DND-41 (cell line): ENCODE data around the gene MYD88.

Source experiments
- ATAC-seq: fragments of 200-7000 bp; cut with Tn5 transposase; 3 replicates; pipeline ENCODE4 v1.9.1; 2021; ENCODE audit warnings: low read depth; ENCODE audit not compliant: insufficient read depth
- DNase-seq: peaks from one replicate; pipeline ENCODE4 v3.0.0-alpha.2; 2020
- H2AFZ ChIP-seq: 2 replicates; pipeline ENCODE4 v1.6.0; 2012; ENCODE audit warnings: low read depth, low read length
- H3K27ac ChIP-seq: 2 replicates; pipeline ENCODE4 v1.5.1; 2012; ENCODE audit warnings: low read length, inconsistent platforms
- H3K27me3 ChIP-seq: fragments of 200-600 bp; sonication (generic); 2 replicates; pipeline ENCODE4 v1.6.0; 2012; ENCODE audit warnings: low read length, mild to moderate bottlenecking, inconsistent platforms; ENCODE audit not compliant: insufficient read depth, poor library complexity
- H3K36me3 ChIP-seq: 2 replicates; pipeline ENCODE4 v1.5.1; 2012; ENCODE audit warnings: low read length, inconsistent platforms; ENCODE audit not compliant: insufficient read depth
- H3K4me1 ChIP-seq: 2 replicates; pipeline ENCODE4 v1.5.1; 2012; ENCODE audit warnings: mild to moderate bottlenecking, low read length; ENCODE audit not compliant: insufficient read depth
- H3K4me2 ChIP-seq: 2 replicates; pipeline ENCODE4 v1.6.0; 2012; ENCODE audit warnings: mild to moderate bottlenecking, moderate library complexity, low read length, inconsistent platforms; ENCODE audit not compliant: insufficient read depth
- H3K4me3 ChIP-seq, 2 experiments: fragments of 200-600 bp in 1 of 2; shearing (Covaris generic) in 1 of 2; 2 replicates each; pipeline ENCODE4 v1.5.1; 2012 to 2016; ENCODE audit warnings: inconsistent platforms in 2 of 2, low read length in 2 of 2, mild to moderate bottlenecking in 2 of 2, low read depth in 1 of 2, moderate library complexity in 1 of 2
- H3K79me2 ChIP-seq: 2 replicates; pipeline ENCODE4 v1.6.0; 2012; ENCODE audit warnings: low read length, inconsistent platforms; ENCODE audit not compliant: insufficient read depth
- H3K9ac ChIP-seq: 2 replicates; pipeline ENCODE4 v1.6.0; 2012; ENCODE audit warnings: low read depth, mild to moderate bottlenecking, inconsistent platforms, low read length, moderate library complexity
- H3K9me3 ChIP-seq: 2 replicates; pipeline ENCODE4 v1.5.1; 2012; ENCODE audit warnings: low read length, moderate library complexity, mild to moderate bottlenecking, inconsistent platforms; ENCODE audit not compliant: insufficient read depth, severe bottlenecking
- H4K20me1 ChIP-seq: 2 replicates; pipeline ENCODE4 v1.6.0; 2012; ENCODE audit warnings: low read length; ENCODE audit not compliant: insufficient read depth
- CTCF ChIP-seq: IDR thresholded peaks from 2 replicates; pipeline ENCODE4 v1.5.1; 2012; ENCODE audit warnings: borderline replicate concordance, low read length, moderate library complexity, mild to moderate bottlenecking; ENCODE audit not compliant: poor library complexity, severe bottlenecking; ENCODE audit errors: extremely low read depth
- EZH2 ChIP-seq: IDR thresholded peaks from 3 replicates; pipeline ENCODE4 v1.6.1; 2012; ENCODE audit warnings: borderline replicate concordance, low read depth, mild to moderate bottlenecking, moderate library complexity, low read length, inconsistent platforms; ENCODE audit not compliant: severe bottlenecking

Gene MYD88

GRCh38 chr3:38111201-38111600 is 27.3 kb upstream of the MYD88 start:
- Histone ChIP-seq H3K4me3 (no peak overlapping the region), H3K9me3 (no peaks in the 10 kb centered on the region), H3K9ac (no peak overlapping the region), H2AFZ (no peak overlapping the region), H3K4me1 (no peaks in the 10 kb centered on the region), H3K4me2 (no peak overlapping the region), H3K27ac (no peak overlapping the region), H4K20me1 (peaks cover 2% of the 10 kb centered on the region; the same call in 1 of the 2 replicates), H3K79me2 (no peaks in the 10 kb centered on the region), H3K27me3 (no peaks in the 10 kb centered on the region), H3K36me3 (no peaks in the 10 kb centered on the region)
- no peak for TF ChIP-seq CTCF
- TF ChIP-seq EZH2: no peak
- ATAC-seq: no peak
- no peak for DNase-seq

GRCh38 chr3:38111696-38112377 is 26.6 kb upstream of the MYD88 start:
- no peak overlapping the region for H3K4me2 ChIP-seq
- no peaks in the 10 kb centered on the region for H3K4me1 ChIP-seq
- H3K27ac ChIP-seq: no peak overlapping the region
- no peaks in the 10 kb centered on the region for H3K79me2 ChIP-seq
- H3K27me3 ChIP-seq: no peaks in the 10 kb centered on the region
- no peaks in the 10 kb centered on the region for H3K36me3 ChIP-seq
- H3K9ac ChIP-seq: no peak overlapping the region
- TF ChIP-seq CTCF (no peak), EZH2 (no peak)
- H3K4me3 ChIP-seq: no peak overlapping the region
- ATAC-seq (no peak), DNase-seq (no peak)
- H4K20me1 ChIP-seq: peaks cover 2% of the 10 kb centered on the region; the same call in 1 of the 2 replicates
- no peaks in the 10 kb centered on the region for H3K9me3 ChIP-seq
- no peak overlapping the region for H2AFZ ChIP-seq

GRCh38 chr3:38112378-38112761 is 26.1 kb upstream of the MYD88 start:
- ATAC-seq: no peak

More at GRCh38 chr3:38112378-38112761, 26.1 kb upstream of the MYD88 start:
- H4K20me1 ChIP-seq: peaks cover 2% of the 10 kb centered on the region; the same call in 1 of the 2 replicates
- no peaks in the 10 kb centered on the region for H3K79me2 ChIP-seq
- no peaks in the 10 kb centered on the region for H3K27me3 ChIP-seq
- H3K9me3 ChIP-seq: no peaks in the 10 kb centered on the region
- no peak overlapping the region for H2AFZ ChIP-seq
- DNase-seq: no peak
- H3K9ac ChIP-seq: no peak overlapping the region
- H3K4me1 ChIP-seq: no peaks in the 10 kb centered on the region
- no peaks in the 10 kb centered on the region for H3K36me3 ChIP-seq
- H3K4me3 ChIP-seq: no peak overlapping the region
- TF ChIP-seq EZH2 (no peak), CTCF (no peak)
- no peak overlapping the region for H3K27ac ChIP-seq
- H3K4me2 ChIP-seq: no peak overlapping the region
